Measurements from ENCODE around the gene KCNH3. TPM values are rescaled to one million over a fixed set of nuclear protein-coding genes. Genes with fewer than 3 reads are reported as not detected.

Gene KCNH3
- total and polyA plus RNA-seq, 2 of the 8 experiments (the other 6 are each of a cell fraction or from before 2014, with no cell fraction given) = 0.24 to 0.50 TPM

DNA sequence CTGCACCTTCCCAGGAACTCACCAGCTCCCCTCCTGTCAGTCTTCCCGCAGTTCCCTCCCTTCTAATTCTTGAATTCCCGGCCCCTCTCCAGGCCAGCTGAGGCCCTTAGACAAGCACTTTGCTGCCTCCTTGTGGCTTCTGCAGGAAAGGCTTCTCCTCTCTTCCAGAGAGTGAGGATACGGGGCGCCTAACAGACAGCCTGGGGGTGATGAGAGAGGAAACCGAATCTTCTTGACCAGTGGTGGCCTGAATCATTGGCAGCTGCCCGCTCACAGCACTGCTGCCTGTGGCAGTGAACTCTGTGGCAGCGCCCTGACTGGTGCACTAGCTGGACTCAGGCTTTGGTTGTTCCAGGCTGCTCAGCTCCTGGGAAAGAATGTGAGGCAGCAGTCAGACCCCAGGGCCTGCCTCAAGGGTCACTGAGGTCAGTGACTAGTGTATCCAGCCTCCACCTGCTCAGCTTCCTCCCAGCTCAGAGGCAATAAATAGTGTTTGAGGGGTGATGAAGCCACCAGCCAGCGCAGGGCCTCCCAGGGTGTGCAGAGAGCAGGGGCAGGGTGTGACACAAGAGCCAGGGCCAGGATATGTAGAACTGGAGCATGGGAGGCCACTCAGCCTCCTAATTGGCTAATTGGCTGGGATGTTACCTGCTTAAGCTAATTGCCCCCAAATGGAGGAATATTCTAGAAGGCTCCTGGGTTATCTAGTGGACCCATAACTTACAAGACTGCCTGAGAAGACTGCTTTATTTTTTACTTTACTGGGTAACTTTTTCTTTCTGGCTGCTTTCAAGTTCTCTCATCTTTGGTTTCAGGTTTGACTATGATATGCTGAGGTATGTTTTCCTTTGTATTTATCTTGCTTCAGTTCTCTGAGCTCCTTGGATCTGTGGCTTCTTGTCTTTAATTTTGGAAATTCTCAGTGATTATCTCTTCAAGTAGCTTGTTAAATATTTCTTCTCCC lies 42.0 kb downstream of the KCNH3 start (continued):
- TF ChIP-seq EP300 (IDR thresholded peaks at IDR 0.05; ENCODE audit: borderline replicate concordance in 1 of 2, low read depth in 2 of 2, low read length in 2 of 2) (no peak), CREB1 (IDR thresholded peaks at IDR 0.05) (no peak), CHD7 (IDR thresholded peaks at IDR 0.05; ENCODE audit: insufficient replicate concordance, low read length) (no peak), SP1 (IDR thresholded peaks at IDR 0.05; ENCODE audit: low read depth, low read length) (no peak)
- TF ChIP-seq, protein P1, sequence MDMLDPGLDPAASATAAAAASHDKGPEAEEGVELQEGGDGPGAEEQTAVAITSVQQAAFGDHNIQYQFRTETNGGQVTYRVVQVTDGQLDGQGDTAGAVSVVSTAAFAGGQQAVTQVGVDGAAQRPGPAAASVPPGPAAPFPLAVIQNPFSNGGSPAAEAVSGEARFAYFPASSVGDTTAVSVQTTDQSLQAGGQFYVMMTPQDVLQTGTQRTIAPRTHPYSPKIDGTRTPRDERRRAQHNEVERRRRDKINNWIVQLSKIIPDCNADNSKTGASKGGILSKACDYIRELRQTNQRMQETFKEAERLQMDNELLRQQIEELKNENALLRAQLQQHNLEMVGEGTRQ (IDR thresholded peaks at IDR 0.05; ENCODE audit: low read length) = no peak
- TF ChIP-seq, protein P2, sequence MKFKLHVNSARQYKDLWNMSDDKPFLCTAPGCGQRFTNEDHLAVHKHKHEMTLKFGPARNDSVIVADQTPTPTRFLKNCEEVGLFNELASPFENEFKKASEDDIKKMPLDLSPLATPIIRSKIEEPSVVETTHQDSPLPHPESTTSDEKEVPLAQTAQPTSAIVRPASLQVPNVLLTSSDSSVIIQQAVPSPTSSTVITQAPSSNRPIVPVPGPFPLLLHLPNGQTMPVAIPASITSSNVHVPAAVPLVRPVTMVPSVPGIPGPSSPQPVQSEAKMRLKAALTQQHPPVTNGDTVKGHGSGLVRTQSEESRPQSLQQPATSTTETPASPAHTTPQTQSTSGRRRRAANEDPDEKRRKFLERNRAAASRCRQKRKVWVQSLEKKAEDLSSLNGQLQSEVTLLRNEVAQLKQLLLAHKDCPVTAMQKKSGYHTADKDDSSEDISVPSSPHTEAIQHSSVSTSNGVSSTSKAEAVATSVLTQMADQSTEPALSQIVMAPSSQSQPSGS (IDR thresholded peaks at IDR 0.05; ENCODE audit: low read length) = no peak

Data from H1 (cell line).